K562 (cell line): ENCODE results near the gene TMEM69. TPM values are rescaled to one million over a fixed set of nuclear protein-coding genes. Genes with fewer than 3 reads are reported as not detected.

Experiments
- ARID1B ChIP-seq: fragments of 450-650 bp; IDR thresholded peaks from 2 replicates; pipeline ENCODE4 v1.6.1; 2016; ENCODE audit warnings: antibody characterized with exemption, mild to moderate bottlenecking, inconsistent platforms
- ASH1L ChIP-seq: fragments of 450-650 bp; IDR thresholded peaks from 2 replicates; pipeline ENCODE4 v1.6.1; 2018; ENCODE audit warnings: borderline replicate concordance, mild to moderate bottlenecking, low read depth; ENCODE audit not compliant: partially characterized antibody
- CEBPG ChIP-seq, 3 experiments: fragments of 200-800 bp in 1 of 3; sonication (Bioruptor generic) in 1 of 3; sonication (generic) in 1 of 3; formaldehyde crosslinking in 1 of 3; IDR thresholded peaks in 2 of 3; conservative IDR thresholded peaks in 1 of 3; 2 replicates each; pipeline versions ENCODE4 v1.6.1 to v1.8.0; 2016 to 2022; ENCODE audit warnings: missing compliant biosample characterization in 2 of 3, missing genetic modification characterization in 2 of 3, mild to moderate bottlenecking in 1 of 3, missing genetic modification reagents in 1 of 3
- CTCF ChIP-seq, 3 experiments: IDR thresholded peaks in 2 of 3; conservative IDR thresholded peaks in 1 of 3; 2 replicates each; pipeline ENCODE4 v1.5.1; 2011 to 2012; ENCODE audit warnings: low read length in 3 of 3, mild to moderate bottlenecking in 3 of 3, control low read depth in 2 of 3, improper control_type of control experiment in 1 of 3, inconsistent platforms in 1 of 3, low read depth in 1 of 3, mixed read lengths in 1 of 3, moderate library complexity in 1 of 3; ENCODE audit not compliant: insufficient read depth in 2 of 3
- EZH2 ChIP-seq: IDR thresholded peaks from 2 replicates; pipeline ENCODE4 v1.6.1; 2012; ENCODE audit warnings: low read depth, mild to moderate bottlenecking, inconsistent platforms, low read length, borderline replicate concordance
- FOXA3 ChIP-seq, 2 experiments: fragments of 450-650 bp in 1 of 2; sonication (generic) in 1 of 2; formaldehyde crosslinking; IDR thresholded peaks in 1 of 2; conservative IDR thresholded peaks in 1 of 2; 2 replicates each; pipeline versions ENCODE4 v1.4.0 to v1.8.0; 2020 to 2022; ENCODE audit warnings: mild to moderate bottlenecking in 2 of 2, missing genetic modification reagents in 1 of 2
- HBP1 ChIP-seq: fragments of 450-650 bp; formaldehyde crosslinking; IDR thresholded peaks from 2 replicates; pipeline ENCODE4 v1.4.0; 2022; ENCODE audit warnings: missing genetic modification characterization
- KAT2B ChIP-seq: IDR thresholded peaks from one replicate; pipeline ENCODE4 v1.6.1; 2012; ENCODE audit warnings: low read depth, mild to moderate bottlenecking, control low read depth, inconsistent platforms, low read length, moderate library complexity
- KAT8 ChIP-seq: fragments of 450-650 bp; IDR thresholded peaks from 2 replicates; pipeline ENCODE4 v1.6.1; 2016; ENCODE audit warnings: low read depth, mild to moderate bottlenecking
- LEF1 ChIP-seq: fragments of 450-650 bp; IDR thresholded peaks from 2 replicates; pipeline ENCODE4 v1.6.1; 2016; ENCODE audit warnings: mild to moderate bottlenecking
- MBD2 ChIP-seq: sonication (generic); IDR thresholded peaks from 2 replicates; pipeline ENCODE4 v1.6.1; 2016; ENCODE audit warnings: low read depth, borderline replicate concordance
- MTA3 ChIP-seq: fragments of 450-650 bp; formaldehyde crosslinking; IDR thresholded peaks from 2 replicates; pipeline ENCODE4 v1.6.1; 2017; ENCODE audit warnings: mild to moderate bottlenecking, borderline replicate concordance
- NFATC3 ChIP-seq: fragments of 450-650 bp; IDR thresholded peaks from 2 replicates; pipeline ENCODE4 v1.6.1; 2017; ENCODE audit warnings: mild to moderate bottlenecking
- NFE2 ChIP-seq: IDR thresholded peaks from 2 replicates; pipeline ENCODE4 v1.6.1; 2014; ENCODE audit warnings: antibody characterized with exemption, low read depth
- NUFIP1 ChIP-seq: fragments of 450-650 bp; IDR thresholded peaks from 2 replicates; pipeline ENCODE4 v1.6.1; 2018; ENCODE audit not compliant: partially characterized antibody
- SMAD3 ChIP-seq: fragments of 450-650 bp; formaldehyde crosslinking; conservative IDR thresholded peaks from 2 replicates; pipeline ENCODE4 v1.4.0; 2020; ENCODE audit warnings: mild to moderate bottlenecking
- SRSF1 ChIP-seq: fragments of 200-400 bp; formaldehyde crosslinking; IDR thresholded peaks from 2 replicates; pipeline ENCODE4 v1.6.1; 2017; ENCODE audit warnings: mild to moderate bottlenecking, low read depth, low read length, moderate library complexity
- TBL1XR1 ChIP-seq, 2 experiments: IDR thresholded peaks; 2 replicates each; pipeline ENCODE4 v1.6.1; 2012; ENCODE audit warnings: improper control_type of control experiment in 2 of 2, low read length in 2 of 2, mild to moderate bottlenecking in 1 of 2
- THAP12 ChIP-seq: fragments of 250-450 bp; sonication (Bioruptor Pico); IDR thresholded peaks from 2 replicates; pipeline ENCODE4 v1.9.0; 2021; ENCODE audit warnings: mild to moderate bottlenecking, inconsistent platforms
- THRAP3 ChIP-seq: fragments of 450-650 bp; IDR thresholded peaks from 2 replicates; pipeline ENCODE4 v1.6.1; 2016; ENCODE audit warnings: mild to moderate bottlenecking, inconsistent platforms, borderline replicate concordance
- ZNF347 ChIP-seq: fragments of 450-650 bp; formaldehyde crosslinking; IDR thresholded peaks from 2 replicates; pipeline ENCODE4 v1.4.0; 2020; ENCODE audit warnings: low read depth, mild to moderate bottlenecking, moderate library complexity
- ZZZ3 ChIP-seq: fragments of 450-650 bp; IDR thresholded peaks from 2 replicates; pipeline ENCODE4 v1.6.1; 2016; ENCODE audit warnings: antibody characterized with exemption, mild to moderate bottlenecking, moderate library complexity
- polyA plus RNA-seq, 8 experiments: library from polyadenylated mRNA; depleted of rRNA in 4 of 8; stranded (reverse) in 5 of 8; unstranded in 3 of 8; fragments of >200 nt; fragmentation: Nextera tagmentation in 2 of 8; fragmentation: Illumina TruSeq in 1 of 8; extraction: Ambion mirVana in 2 of 8; extraction: Trizol in 1 of 8; gene quantifications; 2 replicates each; pipeline versions ENCODE4 v1.2.1 to v1.2.3, GENCODE V29; 2011 to 2014; ENCODE audit warnings: inconsistent platforms in 1 of 8, missing spikeins in 1 of 8
- total RNA-seq, 7 experiments: library from RNA; depleted of rRNA in 6 of 7; stranded (reverse); fragments of >200 nt in 6 of 7; fragmentation: Illumina TruSeq in 2 of 7; extraction: Trizol in 2 of 7; gene quantifications; 2 replicates each; pipeline versions ENCODE4 v1.2.1 to v1.2.3, GENCODE V29; 2011 to 2021; ENCODE audit warnings: low replicate concordance in 1 of 7

Gene TMEM69
- total and polyA plus RNA-seq, 9 of the 15 experiments (the other 6 are each of a cell fraction or from before 2014, with no cell fraction given) = 47.3 to 248 (median 103) TPM

GRCh38 chr1:45687754-45688740 is at the start of gene TMEM69 (continued):
- TF ChIP-seq THAP12 (CRISPR knock-in tag) (0 out of 2 replicates have a peak, but pooled peaks have one; percentile 23), FOXA3 (CRISPR knock-in tag; conservative IDR thresholded peaks at IDR 0.05 in 1 of 2, IDR thresholded peaks at IDR 0.05 in 1 of 2) (no peak), MBD2 (peak; percentile 85; the same call in 1 of the 2 replicates), NFE2 (no peak), TBL1XR1 (IDR thresholded peaks at IDR 0.05; ENCODE audit: low read length in 2 of 2) (peak; percentile 66 to 87; a peak in 2 of 4 replicates), NFATC3 (no peak), ZNF347 (no peak), SRSF1 (no peak), LEF1 (peak; percentile 26; the same call in 1 of the 2 replicates), NUFIP1 (peak; percentile 17), CTCF (IDR thresholded peaks at IDR 0.05 in 2 of 3, conservative IDR thresholded peaks at IDR 0.05 in 1 of 3; ENCODE audit: insufficient read depth in 2 of 3, low read depth in 1 of 3, low read length in 3 of 3) (peak in 2 of 3 experiments; percentile 23 to 29; a peak in 1 of 6 replicates), EZH2 (no peak), KAT2B (no peak), ZZZ3 (peak; percentile 63; the same call in 1 of the 2 replicates), HBP1 (CRISPR knock-in tag) (peak; percentile 90), THRAP3 (no peak), MTA3 (peak; percentile 86; the same call in 1 of the 2 replicates), KAT8 (no peak), CEBPG (CRISPR knock-in tag; IDR thresholded peaks at IDR 0.05) (no peak), CEBPG (tag; conservative IDR thresholded peaks at IDR 0.05 in 1 of 2, IDR thresholded peaks at IDR 0.05 in 1 of 2) (no peak), ARID1B (no peak), SMAD3 (peak; percentile 5), ASH1L (no peak)
